Liver (tissue), 9 donors: ENCODE data around the gene FBXW5. TPM values are rescaled to one million over a fixed set of nuclear protein-coding genes. Genes with fewer than 3 reads are reported as not detected.

ENCODE experiments used
- DNase-seq: peaks from one replicate; pipeline ENCODE4 v3.0.0-alpha.2; 2017; ENCODE audit warnings: low spot score
- H3K27ac ChIP-seq, 2 donors: one replicate each; pipeline ENCODE4 v1.7.0; 2013; ENCODE audit warnings: inconsistent platforms in 2 of 2, low read length in 2 of 2, control low read depth in 1 of 2, low read depth in 1 of 2, mild to moderate bottlenecking in 1 of 2
- H3K27me3 ChIP-seq, 4 donors: one replicate each; pipeline versions ENCODE4 v1.6.1 to v1.7.0; 2013; ENCODE audit warnings: low read length in 3 of 4, inconsistent platforms in 1 of 4, mild to moderate bottlenecking in 1 of 4, moderate library complexity in 1 of 4; ENCODE audit not compliant: control insufficient read depth in 4 of 4, insufficient read depth in 4 of 4
- H3K36me3 ChIP-seq, 4 donors: one replicate each; pipeline versions ENCODE4 v1.6.1 to v1.7.0; 2013; ENCODE audit warnings: low read length in 3 of 4, mild to moderate bottlenecking in 3 of 4, low read depth in 1 of 4, moderate library complexity in 1 of 4; ENCODE audit not compliant: control insufficient read depth in 4 of 4, insufficient read depth in 3 of 4
- H3K4me1 ChIP-seq, 4 donors: one replicate each; pipeline versions ENCODE4 v1.6.1 to v1.7.0; 2013; ENCODE audit warnings: low read length in 3 of 4, mild to moderate bottlenecking in 3 of 4, moderate library complexity in 1 of 4; ENCODE audit not compliant: control insufficient read depth in 4 of 4, insufficient read depth in 4 of 4
- H3K4me3 ChIP-seq, 3 donors: one replicate each; pipeline versions ENCODE4 v1.6.1 to v1.7.0; 2013; ENCODE audit warnings: low read length in 3 of 3, control low read depth in 1 of 3, low read depth in 1 of 3, mild to moderate bottlenecking in 1 of 3
- H3K9ac ChIP-seq, 2 donors: one replicate each; pipeline ENCODE4 v1.7.0; 2013; ENCODE audit warnings: low read length in 2 of 2, mild to moderate bottlenecking in 2 of 2, moderate library complexity in 2 of 2, control low read depth in 1 of 2, low read depth in 1 of 2
- H3K9me3 ChIP-seq, 4 donors: one replicate each; pipeline versions ENCODE4 v1.6.1 to v1.7.0; 2013; ENCODE audit warnings: low read length in 3 of 4; ENCODE audit not compliant: control insufficient read depth in 4 of 4
- EGR1 ChIP-seq, 2 donors: IDR thresholded peaks; 2 replicates each; pipeline ENCODE4 v1.6.1; 2016 to 2018; ENCODE audit warnings: antibody characterized with exemption in 2 of 2, low read depth in 2 of 2
- FOXA1 ChIP-seq: IDR thresholded peaks from 2 replicates; pipeline ENCODE4 v1.6.1; 2016; ENCODE audit warnings: antibody characterized with exemption
- FOXA2 ChIP-seq: IDR thresholded peaks from 2 replicates; pipeline ENCODE4 v1.6.1; 2016; ENCODE audit warnings: antibody characterized with exemption
- GABPA ChIP-seq, 2 donors: IDR thresholded peaks in 1 of 2; conservative IDR thresholded peaks in 1 of 2; 2 replicates each; pipeline ENCODE4 v1.6.1; 2016; ENCODE audit warnings: antibody characterized with exemption in 2 of 2, mild to moderate bottlenecking in 1 of 2, moderate library complexity in 1 of 2
- HNF4A ChIP-seq, 2 donors: conservative IDR thresholded peaks; 2 replicates each; pipeline ENCODE4 v1.6.1; 2016; ENCODE audit warnings: antibody characterized with exemption in 2 of 2, mild to moderate bottlenecking in 2 of 2
- HNF4G ChIP-seq: IDR thresholded peaks from 2 replicates; pipeline ENCODE4 v1.6.1; 2016; ENCODE audit warnings: antibody characterized with exemption
- JUND ChIP-seq, 2 donors: IDR thresholded peaks; 2 replicates each; pipeline ENCODE4 v1.6.1; 2016; ENCODE audit warnings: antibody characterized with exemption in 2 of 2
- MAX ChIP-seq: IDR thresholded peaks from 2 replicates; pipeline ENCODE4 v1.6.1; 2016; ENCODE audit warnings: antibody characterized with exemption
- NR2F2 ChIP-seq: IDR thresholded peaks from 2 replicates; pipeline ENCODE4 v1.6.1; 2016; ENCODE audit warnings: antibody characterized with exemption
- RAD21 ChIP-seq, 2 donors: IDR thresholded peaks; 2 replicates each; pipeline ENCODE4 v1.6.1; 2016; ENCODE audit warnings: antibody characterized with exemption in 2 of 2, mild to moderate bottlenecking in 2 of 2
- RXRA ChIP-seq, 2 donors: IDR thresholded peaks; 2 replicates each; pipeline ENCODE4 v1.6.1; 2017 to 2018; ENCODE audit warnings: antibody characterized with exemption in 2 of 2, mild to moderate bottlenecking in 1 of 2
- SP1 ChIP-seq: IDR thresholded peaks from 2 replicates; pipeline ENCODE4 v1.6.1; 2018; ENCODE audit warnings: antibody characterized with exemption, mild to moderate bottlenecking
- TAF1 ChIP-seq: conservative IDR thresholded peaks from 2 replicates; pipeline ENCODE4 v1.6.1; 2016; ENCODE audit warnings: antibody characterized with exemption, mild to moderate bottlenecking
- YY1 ChIP-seq: IDR thresholded peaks from 2 replicates; pipeline ENCODE4 v1.6.1; 2016; ENCODE audit warnings: antibody characterized with exemption, mild to moderate bottlenecking
- ZBTB33 ChIP-seq: IDR thresholded peaks from 2 replicates; pipeline ENCODE4 v1.6.1; 2016; ENCODE audit warnings: antibody characterized with exemption
- WGBS: extraction: QIAGEN DNeasy Blood & Tissue Kit; methylation state at CpG from one replicate; pipeline ENCODE4 v1.1.7; 2013; 5-methylcytosine and 5-hydroxymethylcytosine counted together
- polyA plus RNA-seq, 2 donors: library from polyadenylated mRNA; stranded (reverse) in 1 of 2; unstranded in 1 of 2; fragments of 200-250 nt in 1 of 2; fragments of >200 nt in 1 of 2; fragmentation: Nextera tagmentation in 1 of 2; extraction: Ambion mirVana in 1 of 2; gene quantifications; one replicate each; pipeline versions ENCODE4 v1.2.1 to v1.2.3, GENCODE V29; 2013 to 2015
- total RNA-seq, 2 donors: library from RNA; depleted of rRNA; stranded (reverse); fragments of >200 nt; gene quantifications; one replicate each; pipeline ENCODE4 v1.2.3, GENCODE V29; 2014
- TF ChIP-seq, protein P1 (sequence below): IDR thresholded peaks from 2 replicates; pipeline ENCODE4 v1.6.1; 2016; ENCODE audit warnings: antibody characterized with exemption
- TF ChIP-seq, protein P2 (sequence below): fragments of 150-350 bp; IDR thresholded peaks from 2 replicates; pipeline ENCODE4 v1.5.1; 2017; ENCODE audit warnings: improper control_type of control experiment, low read depth, low read length; ENCODE audit not compliant: missing input control
- TF ChIP-seq, protein P3 (sequence below): IDR thresholded peaks from 2 replicates; pipeline ENCODE4 v1.6.1; 2016; ENCODE audit warnings: antibody characterized with exemption, mild to moderate bottlenecking
- donor health status: healthy.
- donor health status: healthy.
- donor health status: healthy.
- donor health status: healthy.
- donor health status: healthy.

Gene FBXW5
- total and polyA plus RNA-seq, 4 donors, result 64.0 to 163 (median 109) TPM

DNA sequence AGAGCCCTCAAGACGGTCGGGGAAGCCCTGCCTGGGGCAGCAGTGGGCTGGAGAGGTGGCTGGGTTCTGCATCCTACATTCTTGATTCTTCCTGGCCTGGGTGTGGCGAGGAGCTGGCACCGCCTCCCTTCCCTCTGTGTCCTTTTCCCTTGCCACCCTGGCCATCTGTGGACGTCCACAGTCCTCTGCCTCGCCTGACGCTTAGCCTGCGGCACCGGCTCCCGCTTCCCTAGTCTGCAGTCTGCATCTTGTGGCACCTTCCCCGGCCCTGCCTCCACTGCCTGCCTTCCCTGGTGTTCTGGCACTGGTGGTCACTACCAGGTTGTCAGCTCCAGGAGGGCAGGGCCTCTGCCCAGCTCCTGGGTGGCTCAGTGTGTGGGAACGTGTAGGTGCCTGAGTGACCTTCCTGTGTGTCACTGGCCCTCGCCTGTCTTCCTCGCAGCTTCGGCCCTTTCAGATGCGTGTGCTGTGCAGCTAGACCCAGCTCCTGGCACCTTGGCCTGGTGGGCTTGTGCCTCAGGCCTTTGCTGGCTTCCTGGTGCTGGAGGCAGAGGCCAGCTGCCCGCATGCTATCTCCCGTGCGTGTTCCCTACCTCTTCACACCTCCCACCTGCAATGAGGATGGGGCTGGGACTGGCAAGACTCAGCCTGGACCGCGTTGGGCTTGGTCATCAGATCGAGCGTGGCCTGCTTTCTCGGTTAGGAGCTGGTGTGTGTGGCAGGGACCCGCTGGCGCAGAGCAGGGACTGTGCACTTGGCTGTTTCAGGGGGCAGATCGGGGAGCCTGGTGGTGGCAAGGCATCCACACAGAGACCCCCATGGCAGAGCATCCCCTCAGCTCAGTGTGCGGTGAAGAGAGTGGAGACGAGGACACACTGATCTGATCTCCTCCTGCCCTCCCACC is 37.3 kb downstream of the FBXW5 start:
- Histone ChIP-seq H3K27me3 (no peaks in the 10 kb centered on the region), H3K36me3 (peaks cover 4 to 25% (median 11%) of the 10 kb centered on the region in 4 donors), H3K9me3 (no peaks in the 10 kb centered on the region), H3K4me3 (no peak overlapping the region), H3K4me1 (peaks cover 5 to 13% (median 12%) of the 10 kb centered on the region in 4 donors), H3K9ac (no peak overlapping the region), H3K27ac (no peak overlapping the region)
- TF ChIP-seq GABPA (IDR thresholded peaks at IDR 0.05 in 1 of 2, conservative IDR thresholded peaks at IDR 0.05 in 1 of 2), result no peak
- TF ChIP-seq, protein P1, sequence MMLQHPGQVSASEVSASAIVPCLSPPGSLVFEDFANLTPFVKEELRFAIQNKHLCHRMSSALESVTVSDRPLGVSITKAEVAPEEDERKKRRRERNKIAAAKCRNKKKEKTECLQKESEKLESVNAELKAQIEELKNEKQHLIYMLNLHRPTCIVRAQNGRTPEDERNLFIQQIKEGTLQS, result no peak
- TF ChIP-seq HNF4A (conservative IDR thresholded peaks at IDR 0.05), result no peak
- no peak for TF ChIP-seq YY1
- TF ChIP-seq, protein P2, sequence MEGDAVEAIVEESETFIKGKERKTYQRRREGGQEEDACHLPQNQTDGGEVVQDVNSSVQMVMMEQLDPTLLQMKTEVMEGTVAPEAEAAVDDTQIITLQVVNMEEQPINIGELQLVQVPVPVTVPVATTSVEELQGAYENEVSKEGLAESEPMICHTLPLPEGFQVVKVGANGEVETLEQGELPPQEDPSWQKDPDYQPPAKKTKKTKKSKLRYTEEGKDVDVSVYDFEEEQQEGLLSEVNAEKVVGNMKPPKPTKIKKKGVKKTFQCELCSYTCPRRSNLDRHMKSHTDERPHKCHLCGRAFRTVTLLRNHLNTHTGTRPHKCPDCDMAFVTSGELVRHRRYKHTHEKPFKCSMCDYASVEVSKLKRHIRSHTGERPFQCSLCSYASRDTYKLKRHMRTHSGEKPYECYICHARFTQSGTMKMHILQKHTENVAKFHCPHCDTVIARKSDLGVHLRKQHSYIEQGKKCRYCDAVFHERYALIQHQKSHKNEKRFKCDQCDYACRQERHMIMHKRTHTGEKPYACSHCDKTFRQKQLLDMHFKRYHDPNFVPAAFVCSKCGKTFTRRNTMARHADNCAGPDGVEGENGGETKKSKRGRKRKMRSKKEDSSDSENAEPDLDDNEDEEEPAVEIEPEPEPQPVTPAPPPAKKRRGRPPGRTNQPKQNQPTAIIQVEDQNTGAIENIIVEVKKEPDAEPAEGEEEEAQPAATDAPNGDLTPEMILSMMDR, result no peak
- TF ChIP-seq RAD21 (IDR thresholded peaks at IDR 0.05), result no peak
- TF ChIP-seq, protein P3, sequence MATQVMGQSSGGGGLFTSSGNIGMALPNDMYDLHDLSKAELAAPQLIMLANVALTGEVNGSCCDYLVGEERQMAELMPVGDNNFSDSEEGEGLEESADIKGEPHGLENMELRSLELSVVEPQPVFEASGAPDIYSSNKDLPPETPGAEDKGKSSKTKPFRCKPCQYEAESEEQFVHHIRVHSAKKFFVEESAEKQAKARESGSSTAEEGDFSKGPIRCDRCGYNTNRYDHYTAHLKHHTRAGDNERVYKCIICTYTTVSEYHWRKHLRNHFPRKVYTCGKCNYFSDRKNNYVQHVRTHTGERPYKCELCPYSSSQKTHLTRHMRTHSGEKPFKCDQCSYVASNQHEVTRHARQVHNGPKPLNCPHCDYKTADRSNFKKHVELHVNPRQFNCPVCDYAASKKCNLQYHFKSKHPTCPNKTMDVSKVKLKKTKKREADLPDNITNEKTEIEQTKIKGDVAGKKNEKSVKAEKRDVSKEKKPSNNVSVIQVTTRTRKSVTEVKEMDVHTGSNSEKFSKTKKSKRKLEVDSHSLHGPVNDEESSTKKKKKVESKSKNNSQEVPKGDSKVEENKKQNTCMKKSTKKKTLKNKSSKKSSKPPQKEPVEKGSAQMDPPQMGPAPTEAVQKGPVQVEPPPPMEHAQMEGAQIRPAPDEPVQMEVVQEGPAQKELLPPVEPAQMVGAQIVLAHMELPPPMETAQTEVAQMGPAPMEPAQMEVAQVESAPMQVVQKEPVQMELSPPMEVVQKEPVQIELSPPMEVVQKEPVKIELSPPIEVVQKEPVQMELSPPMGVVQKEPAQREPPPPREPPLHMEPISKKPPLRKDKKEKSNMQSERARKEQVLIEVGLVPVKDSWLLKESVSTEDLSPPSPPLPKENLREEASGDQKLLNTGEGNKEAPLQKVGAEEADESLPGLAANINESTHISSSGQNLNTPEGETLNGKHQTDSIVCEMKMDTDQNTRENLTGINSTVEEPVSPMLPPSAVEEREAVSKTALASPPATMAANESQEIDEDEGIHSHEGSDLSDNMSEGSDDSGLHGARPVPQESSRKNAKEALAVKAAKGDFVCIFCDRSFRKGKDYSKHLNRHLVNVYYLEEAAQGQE, result no peak
- TF ChIP-seq FOXA2, result no peak
- TF ChIP-seq NR2F2, result no peak
- TF ChIP-seq SP1, result no peak
- no peak for TF ChIP-seq FOXA1
- no peak for TF ChIP-seq EGR1 (IDR thresholded peaks at IDR 0.05; ENCODE audit: low read depth in 2 of 2)
- WGBS, result 97% methylated on average over 29 of the region's 29 CpGs
- no peak for DNase-seq

GRCh38 chr9:136906266-136906665 is 38.3 kb downstream of the FBXW5 start:
- Histone ChIP-seq H3K4me3 (no peak overlapping the region), H3K9ac (no peak overlapping the region), H3K9me3 (no peaks in the 10 kb centered on the region), H3K4me1 (peaks cover 12 to 23% (median 19%) of the 10 kb centered on the region in 4 donors), H3K27ac (no peak overlapping the region), H3K36me3 (peaks cover 4 to 25% (median 11%) of the 10 kb centered on the region in 4 donors), H3K27me3 (no peaks in the 10 kb centered on the region)
- 90% methylated on average over 4 of the region's 4 CpGs for WGBS
- DNase-seq, result no peak
- TF ChIP-seq HNF4A (conservative IDR thresholded peaks at IDR 0.05), result no peak
- TF ChIP-seq NR2F2, result no peak
- TF ChIP-seq JUND (IDR thresholded peaks at IDR 0.05), result no peak
- no peak for TF ChIP-seq TAF1
- TF ChIP-seq, protein P2, result no peak
- TF ChIP-seq SP1, result no peak
- no peak for TF ChIP-seq RXRA (IDR thresholded peaks at IDR 0.05)
- no peak for TF ChIP-seq FOXA1
- no peak for TF ChIP-seq EGR1 (IDR thresholded peaks at IDR 0.05; ENCODE audit: low read depth in 2 of 2)
- TF ChIP-seq HNF4G, result no peak
- no peak for TF ChIP-seq FOXA2
- TF ChIP-seq RAD21 (IDR thresholded peaks at IDR 0.05), result no peak
- no peak for TF ChIP-seq ZBTB33
- TF ChIP-seq YY1, result no peak
- no peak for TF ChIP-seq MAX
